ENCODE results near the gene HSPB3. TPM values are rescaled to one million over a fixed set of nuclear protein-coding genes. Genes with fewer than 3 reads are reported as not detected.

Gene HSPB3
- polyA plus RNA-seq, 1 donor (not counting 4 experiments of a cell fraction or from before 2014, with no cell fraction given) = 1.8 TPM

GRCh38 chr5:54454602-54455001 lies 897 bp upstream of the HSPB3 start:
- dilution Hi-C loops (cut with MboI; ENCODE audit: extremely low pct_ligation_motif_present, low sequenced_read_pairs) = no loop called here
- H3K36me3 ChIP-seq (ENCODE audit: control insufficient read depth in 2 of 2, extremely low read depth in 1 of 2, insufficient read depth in 2 of 2, low read length in 2 of 2) = no peaks in the 10 kb centered on the region
- TF ChIP-seq CTCF (optimal IDR thresholded peaks at IDR 0.05 in 1 of 3, IDR thresholded peaks at IDR 0.05 in 1 of 3, conservative IDR thresholded peaks at IDR 0.05 in 1 of 3; ENCODE audit: extremely low read depth in 1 of 3, insufficient read depth in 2 of 3, low read length in 3 of 3) (no peak), EZH2 (IDR thresholded peaks at IDR 0.05; ENCODE audit: low read length) (no peak)
- FAIRE-seq = no peak
- no peak for DNase-seq (ENCODE audit: low read depth, low spot score)
- H3K4me2 ChIP-seq (ENCODE audit: control insufficient read depth, extremely low read depth, insufficient read depth, low read depth, low read length) = no peak overlapping the region
- H3K9me1 ChIP-seq (ENCODE audit: control insufficient read depth, extremely low read depth, insufficient read depth, low read length) = no peaks in the 10 kb centered on the region
- H3K9ac ChIP-seq (ENCODE audit: control insufficient read depth, extremely low read depth, insufficient read depth, low read length) = no peak overlapping the region
- H3K27me3 ChIP-seq (ENCODE audit: control insufficient read depth, extremely low read depth, insufficient read depth, low read length) = no peaks in the 10 kb centered on the region
- no peaks in the 10 kb centered on the region for H3K79me2 ChIP-seq (ENCODE audit: control insufficient read depth, insufficient read depth, low read length)
- peaks cover 22% of the 10 kb centered on the region for H3K4me1 ChIP-seq (ENCODE audit: control insufficient read depth, extremely low read depth, insufficient read depth, low read length)
- H4K20me1 ChIP-seq (ENCODE audit: control insufficient read depth, extremely low read depth, insufficient read depth, low read length) = no peaks in the 10 kb centered on the region
- H2AFZ ChIP-seq (ENCODE audit: control insufficient read depth, low read length) = no peak overlapping the region
- H3K27ac ChIP-seq (ENCODE audit: control insufficient read depth, insufficient read depth, low read length) = no peak overlapping the region
- H3K9me3 ChIP-seq (ENCODE audit: control insufficient read depth, low read depth, low read length) = no peaks in the 10 kb centered on the region
- H3K4me3 ChIP-seq (ENCODE audit: control insufficient read depth in 2 of 3, extremely low read depth in 1 of 3, insufficient read depth in 2 of 3, low read depth in 1 of 3, low read length in 3 of 3) = no peak overlapping the region

- TF ChIP-seq EZH2 (IDR thresholded peaks at IDR 0.05; ENCODE audit: low read length) = no peak
- TF ChIP-seq CTCF (optimal IDR thresholded peaks at IDR 0.05 in 1 of 3, IDR thresholded peaks at IDR 0.05 in 1 of 3, conservative IDR thresholded peaks at IDR 0.05 in 1 of 3; ENCODE audit: extremely low read depth in 1 of 3, insufficient read depth in 2 of 3, low read length in 3 of 3) = no peak
- Histone ChIP-seq H3K36me3 (ENCODE audit: control insufficient read depth in 2 of 2, extremely low read depth in 1 of 2, insufficient read depth in 2 of 2, low read length in 2 of 2) (no peaks in the 10 kb centered on the region), H3K9ac (ENCODE audit: control insufficient read depth, extremely low read depth, insufficient read depth, low read length) (no peak overlapping the region), H3K9me1 (ENCODE audit: control insufficient read depth, extremely low read depth, insufficient read depth, low read length) (no peaks in the 10 kb centered on the region), H3K4me3 (ENCODE audit: control insufficient read depth in 2 of 3, extremely low read depth in 1 of 3, insufficient read depth in 2 of 3, low read depth in 1 of 3, low read length in 3 of 3) (no peak overlapping the region), H3K79me2 (ENCODE audit: control insufficient read depth, insufficient read depth, low read length) (no peaks in the 10 kb centered on the region), H3K4me2 (ENCODE audit: control insufficient read depth, extremely low read depth, insufficient read depth, low read depth, low read length) (peak overlapping the region; percentile 66), H3K27ac (ENCODE audit: control insufficient read depth, insufficient read depth, low read length) (no peak overlapping the region), H3K9me3 (ENCODE audit: control insufficient read depth, low read depth, low read length) (no peaks in the 10 kb centered on the region), H3K27me3 (ENCODE audit: control insufficient read depth, extremely low read depth, insufficient read depth, low read length) (no peaks in the 10 kb centered on the region), H2AFZ (ENCODE audit: control insufficient read depth, low read length) (peak overlapping the region; percentile 52), H4K20me1 (ENCODE audit: control insufficient read depth, extremely low read depth, insufficient read depth, low read length) (no peaks in the 10 kb centered on the region), H3K4me1 (ENCODE audit: control insufficient read depth, extremely low read depth, insufficient read depth, low read length) (peaks cover 22% of the 10 kb centered on the region)
- dilution Hi-C loops (cut with MboI; ENCODE audit: extremely low pct_ligation_motif_present, low sequenced_read_pairs) = no loop called here
- DNase-seq (ENCODE audit: low read depth, low spot score) (no peak), FAIRE-seq (peak; percentile 75)
Measured at GRCh38 chr5:54457094-54457862, 1.8 kb downstream of the HSPB3 start.

All from keratinocyte (primary cell).